Hematopoietic multipotent progenitor cell treated with erythropoietin and hydrocortisone succinate and interleukin-3 and kit ligand, for 8 days (in vitro differentiated cells): ENCODE results near the gene STARD13.
A peak's percentile ranks its signal among the peaks of the same experiment; 100 is the strongest.
"Not testable (repeated sequence)": the region's sequence is repeated elsewhere in the genome, so short reads cannot be mapped to it uniquely, and the experiment has no call there.

Experiments
- DNase-seq: peaks from one replicate; pipeline ENCODE4 v3.0.0-alpha.2; 2015

The STARD13 gene

GRCh38 chr13:33194820-33195692, 90.5 kb downstream of the STARD13 start:
- DNase-seq = no peak

- no peak for DNase-seq
These were observed 92.1 kb downstream of the STARD13 start for GRCh38 chr13:33193428-33193974.

- DNase-seq = no peak
These were observed 93.9 kb downstream of the STARD13 start for GRCh38 chr13:33191425-33192210.

- DNase-seq = no peak
These were observed 96.1 kb downstream of the STARD13 start for GRCh38 chr13:33189470-33189869.

GRCh38 chr13:33188093-33188882, 97.3 kb downstream of the STARD13 start:
- DNase-seq = no peak

- peak; percentile 23 for DNase-seq
These were observed 98.7 kb downstream of the STARD13 start for GRCh38 chr13:33186861-33187291.

GRCh38 chr13:33185853-33186252, 99.7 kb downstream of the STARD13 start:
- DNase-seq = no peak

- DNase-seq = no peak
These were observed 101.0 kb downstream of the STARD13 start for GRCh38 chr13:33184530-33184929.

GRCh38 chr13:33184112-33184490, 101.5 kb downstream of the STARD13 start:
- no peak for DNase-seq

GRCh38 chr13:33183431-33184111, 102.0 kb downstream of the STARD13 start:
- DNase-seq = no peak

GRCh38 chr13:33182729-33183128, 102.8 kb downstream of the STARD13 start:
- no peak for DNase-seq

- no peak for DNase-seq
These were observed 104.3 kb downstream of the STARD13 start for GRCh38 chr13:33181264-33181663.

- DNase-seq = no peak
These were observed 105.3 kb downstream of the STARD13 start for GRCh38 chr13:33180122-33180804.

GRCh38 chr13:33179463-33179862, 106.1 kb downstream of the STARD13 start:
- no peak for DNase-seq

- no peak for DNase-seq
These were observed 107.2 kb downstream of the STARD13 start for GRCh38 chr13:33178209-33178840.

- not testable (repeated sequence) for DNase-seq
These were observed 108.0 kb downstream of the STARD13 start for GRCh38 chr13:33177340-33178208.

- no peak for DNase-seq
These were observed 109.0 kb downstream of the STARD13 start for GRCh38 chr13:33176526-33176925.

- DNase-seq = no peak
These were observed 109.6 kb downstream of the STARD13 start for GRCh38 chr13:33175991-33176390.

GRCh38 chr13:33174931-33175330, 110.6 kb downstream of the STARD13 start:
- DNase-seq = no peak

GRCh38 chr13:33174491-33174890, 111.1 kb downstream of the STARD13 start:
- DNase-seq = no peak
